ENCODE measurements around the gene GRXCR1.

Gene GRXCR1

DNA sequence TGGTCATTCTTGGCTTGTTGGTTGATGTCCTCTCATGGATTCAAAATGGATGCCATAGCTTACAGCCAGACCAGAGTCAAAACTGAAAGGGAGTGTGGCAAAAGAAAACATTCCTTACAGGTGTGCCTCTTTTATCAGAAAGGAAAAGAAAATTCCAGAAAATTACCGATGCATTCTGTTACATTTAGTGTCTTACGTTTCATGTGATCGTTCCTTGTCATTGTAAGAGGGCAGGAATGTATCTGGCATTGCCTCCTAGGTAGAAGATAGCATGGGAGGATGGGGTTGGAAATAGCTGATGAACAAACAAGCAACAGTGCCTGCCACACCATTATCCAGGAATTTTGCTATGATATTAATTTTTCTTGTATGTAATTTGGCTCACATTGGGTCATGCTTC is 13.1 kb downstream of the GRXCR1 start:
- Histone ChIP-seq H3K36me3 (ENCODE audit: control insufficient read depth in 2 of 2, insufficient read depth in 1 of 2, low read length in 2 of 2) (no peaks in the 10 kb centered on the region), H3K9me3 (ENCODE audit: control insufficient read depth, insufficient read depth, low read depth, low read length) (no peaks in the 10 kb centered on the region), H3K4me3 (ENCODE audit: low read depth, low read length) (no peak overlapping the region), H3K4me1 (ENCODE audit: control insufficient read depth, insufficient read depth, low read length) (no peaks in the 10 kb centered on the region), H3K27ac (ENCODE audit: extremely low read depth, low read depth, low read length) (no peak overlapping the region)
- ChIA-PET POLR2A (no interaction called here), CTCF (no interaction called here)
- no peak for TF ChIP-seq MEIS1 (CRISPR knock-in tag; IDR thresholded peaks at IDR 0.05; ENCODE audit: borderline replicate concordance)
- no peak for TF ChIP-seq ZNF16 (tag by site-specific recombination; IDR thresholded peaks at IDR 0.05; ENCODE audit: low read depth)
- TF ChIP-seq, protein P1, sequence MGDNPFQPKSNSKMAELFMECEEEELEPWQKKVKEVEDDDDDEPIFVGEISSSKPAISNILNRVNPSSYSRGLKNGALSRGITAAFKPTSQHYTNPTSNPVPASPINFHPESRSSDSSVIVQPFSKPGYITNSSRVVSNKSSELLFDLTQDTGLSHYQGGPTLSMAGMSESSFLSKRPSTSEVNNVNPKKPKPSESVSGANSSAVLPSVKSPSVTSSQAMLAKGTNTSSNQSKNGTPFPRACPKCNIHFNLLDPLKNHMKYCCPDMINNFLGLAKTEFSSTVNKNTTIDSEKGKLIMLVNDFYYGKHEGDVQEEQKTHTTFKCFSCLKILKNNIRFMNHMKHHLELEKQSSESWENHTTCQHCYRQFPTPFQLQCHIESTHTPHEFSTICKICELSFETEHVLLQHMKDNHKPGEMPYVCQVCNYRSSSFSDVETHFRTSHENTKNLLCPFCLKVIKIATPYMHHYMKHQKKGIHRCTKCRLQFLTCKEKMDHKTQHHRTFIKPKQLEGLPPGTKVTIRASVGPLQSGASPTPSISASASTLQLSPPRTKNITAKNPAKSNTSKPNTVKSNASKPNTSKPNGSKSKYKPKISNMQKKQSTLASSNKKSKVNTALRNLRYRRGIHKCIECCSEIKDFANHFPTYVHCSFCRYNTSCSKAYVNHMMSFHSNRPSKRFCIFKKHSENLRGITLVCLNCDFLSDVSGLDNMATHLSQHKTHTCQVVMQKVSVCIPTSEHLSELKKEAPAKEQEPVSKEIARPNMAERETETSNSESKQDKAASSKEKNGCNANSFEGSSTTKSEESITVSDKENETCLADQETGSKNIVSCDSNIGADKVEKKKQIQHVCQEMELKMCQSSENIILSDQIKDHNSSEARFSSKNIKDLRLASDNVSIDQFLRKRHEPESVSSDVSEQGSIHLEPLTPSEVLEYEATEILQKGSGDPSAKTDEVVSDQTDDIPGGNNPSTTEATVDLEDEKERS (tag by site-specific recombination; IDR thresholded peaks at IDR 0.05) = no peak
- no peak for TF ChIP-seq HOXD13 (CRISPR knock-in tag; IDR thresholded peaks at IDR 0.05; ENCODE audit: borderline replicate concordance)
- TF ChIP-seq, protein P2, sequence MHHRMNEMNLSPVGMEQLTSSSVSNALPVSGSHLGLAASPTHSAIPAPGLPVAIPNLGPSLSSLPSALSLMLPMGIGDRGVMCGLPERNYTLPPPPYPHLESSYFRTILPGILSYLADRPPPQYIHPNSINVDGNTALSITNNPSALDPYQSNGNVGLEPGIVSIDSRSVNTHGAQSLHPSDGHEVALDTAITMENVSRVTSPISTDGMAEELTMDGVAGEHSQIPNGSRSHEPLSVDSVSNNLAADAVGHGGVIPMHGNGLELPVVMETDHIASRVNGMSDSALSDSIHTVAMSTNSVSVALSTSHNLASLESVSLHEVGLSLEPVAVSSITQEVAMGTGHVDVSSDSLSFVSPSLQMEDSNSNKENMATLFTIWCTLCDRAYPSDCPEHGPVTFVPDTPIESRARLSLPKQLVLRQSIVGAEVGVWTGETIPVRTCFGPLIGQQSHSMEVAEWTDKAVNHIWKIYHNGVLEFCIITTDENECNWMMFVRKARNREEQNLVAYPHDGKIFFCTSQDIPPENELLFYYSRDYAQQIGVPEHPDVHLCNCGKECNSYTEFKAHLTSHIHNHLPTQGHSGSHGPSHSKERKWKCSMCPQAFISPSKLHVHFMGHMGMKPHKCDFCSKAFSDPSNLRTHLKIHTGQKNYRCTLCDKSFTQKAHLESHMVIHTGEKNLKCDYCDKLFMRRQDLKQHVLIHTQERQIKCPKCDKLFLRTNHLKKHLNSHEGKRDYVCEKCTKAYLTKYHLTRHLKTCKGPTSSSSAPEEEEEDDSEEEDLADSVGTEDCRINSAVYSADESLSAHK (tag by site-specific recombination; IDR thresholded peaks at IDR 0.05) = no peak
- no peak for TF ChIP-seq ZNF202 (tag by site-specific recombination; IDR thresholded peaks at IDR 0.05; ENCODE audit: borderline replicate concordance)
- TF ChIP-seq, protein P3, sequence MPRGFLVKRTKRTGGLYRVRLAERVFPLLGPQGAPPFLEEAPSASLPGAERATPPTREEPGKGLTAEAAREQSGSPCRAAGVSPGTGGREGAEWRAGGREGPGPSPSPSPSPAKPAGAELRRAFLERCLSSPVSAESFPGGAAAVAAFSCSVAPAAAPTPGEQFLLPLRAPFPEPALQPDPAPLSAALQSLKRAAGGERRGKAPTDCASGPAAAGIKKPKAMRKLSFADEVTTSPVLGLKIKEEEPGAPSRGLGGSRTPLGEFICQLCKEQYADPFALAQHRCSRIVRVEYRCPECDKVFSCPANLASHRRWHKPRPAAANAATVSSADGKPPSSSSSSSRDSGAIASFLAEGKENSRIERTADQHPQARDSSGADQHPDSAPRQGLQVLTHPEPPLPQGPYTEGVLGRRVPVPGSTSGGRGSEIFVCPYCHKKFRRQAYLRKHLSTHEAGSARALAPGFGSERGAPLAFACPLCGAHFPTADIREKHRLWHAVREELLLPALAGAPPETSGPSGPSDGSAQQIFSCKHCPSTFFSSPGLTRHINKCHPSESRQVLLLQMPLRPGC (tag by site-specific recombination; IDR thresholded peaks at IDR 0.05) = no peak
- no peak for TF ChIP-seq ZNF140 (tag by site-specific recombination; IDR thresholded peaks at IDR 0.05)
- no peak for TF ChIP-seq KLF7 (tag by site-specific recombination; IDR thresholded peaks at IDR 0.05; ENCODE audit: borderline replicate concordance)
- no peak for TF ChIP-seq SCRT1 (tag by site-specific recombination; IDR thresholded peaks at IDR 0.05; ENCODE audit: borderline replicate concordance)

DNA sequence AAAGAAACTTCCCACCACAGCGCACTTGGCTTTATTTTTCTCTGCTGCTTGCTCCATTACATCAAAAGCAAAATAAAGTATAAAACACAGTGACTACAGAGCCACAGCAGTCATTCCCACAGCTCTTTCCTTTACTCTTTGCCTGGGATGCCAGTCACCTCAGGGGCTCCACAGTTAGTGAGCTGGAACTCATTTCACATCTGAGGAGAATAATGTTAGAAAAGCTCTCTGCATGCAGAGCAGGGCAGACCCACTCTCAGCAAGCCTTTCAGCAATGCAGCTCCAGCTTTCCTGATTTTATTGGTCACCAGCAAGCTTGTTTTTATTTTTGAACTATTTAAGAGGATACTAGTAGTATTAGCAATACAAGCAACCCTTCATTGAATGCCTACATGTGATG is 13.8 kb downstream of the GRXCR1 start:
- CTCF ChIA-PET = no interaction called here
- H3K9me3 ChIP-seq (ENCODE audit: control insufficient read depth, insufficient read depth, low read depth, low read length) = no peaks in the 10 kb centered on the region
- H3K4me3 ChIP-seq (ENCODE audit: low read depth, low read length) = no peak overlapping the region
- POLR2A ChIA-PET = no interaction called here
- H3K27ac ChIP-seq (ENCODE audit: extremely low read depth, low read depth, low read length) = no peak overlapping the region
- no peaks in the 10 kb centered on the region for H3K4me1 ChIP-seq (ENCODE audit: control insufficient read depth, insufficient read depth, low read length)
- H3K36me3 ChIP-seq (ENCODE audit: control insufficient read depth in 2 of 2, insufficient read depth in 1 of 2, low read length in 2 of 2) = no peaks in the 10 kb centered on the region
- TF ChIP-seq ZNF555 (tag by site-specific recombination; conservative IDR thresholded peaks at IDR 0.05) (no peak), ZNF311 (tag by site-specific recombination; IDR thresholded peaks at IDR 0.05; ENCODE audit: borderline replicate concordance) (no peak), ZNF514 (tag by site-specific recombination; IDR thresholded peaks at IDR 0.05) (no peak), ZNF19 (tag by site-specific recombination; IDR thresholded peaks at IDR 0.05; ENCODE audit: low read depth) (no peak), ZNF341 (tag by site-specific recombination; IDR thresholded peaks at IDR 0.05; ENCODE audit: low read depth) (no peak), ZNF530 (tag by site-specific recombination; IDR thresholded peaks at IDR 0.05; ENCODE audit: low read depth) (no peak), ZNF354C (tag by site-specific recombination; IDR thresholded peaks at IDR 0.05; ENCODE audit: borderline replicate concordance, low read depth) (no peak), ZNF391 (tag by site-specific recombination; IDR thresholded peaks at IDR 0.05; ENCODE audit: borderline replicate concordance, low read depth) (no peak), ZIC2 (tag by site-specific recombination; IDR thresholded peaks at IDR 0.05) (no peak), SP2 (tag by site-specific recombination; IDR thresholded peaks at IDR 0.05) (no peak), YY2 (tag by site-specific recombination; IDR thresholded peaks at IDR 0.05) (no peak), ZNF121 (tag by site-specific recombination; IDR thresholded peaks at IDR 0.05) (no peak)
- TF ChIP-seq, protein P4, sequence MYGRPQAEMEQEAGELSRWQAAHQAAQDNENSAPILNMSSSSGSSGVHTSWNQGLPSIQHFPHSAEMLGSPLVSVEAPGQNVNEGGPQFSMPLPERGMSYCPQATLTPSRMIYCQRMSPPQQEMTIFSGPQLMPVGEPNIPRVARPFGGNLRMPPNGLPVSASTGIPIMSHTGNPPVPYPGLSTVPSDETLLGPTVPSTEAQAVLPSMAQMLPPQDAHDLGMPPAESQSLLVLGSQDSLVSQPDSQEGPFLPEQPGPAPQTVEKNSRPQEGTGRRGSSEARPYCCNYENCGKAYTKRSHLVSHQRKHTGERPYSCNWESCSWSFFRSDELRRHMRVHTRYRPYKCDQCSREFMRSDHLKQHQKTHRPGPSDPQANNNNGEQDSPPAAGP (tag by site-specific recombination; IDR thresholded peaks at IDR 0.05) = no peak
- TF ChIP-seq, protein P5, sequence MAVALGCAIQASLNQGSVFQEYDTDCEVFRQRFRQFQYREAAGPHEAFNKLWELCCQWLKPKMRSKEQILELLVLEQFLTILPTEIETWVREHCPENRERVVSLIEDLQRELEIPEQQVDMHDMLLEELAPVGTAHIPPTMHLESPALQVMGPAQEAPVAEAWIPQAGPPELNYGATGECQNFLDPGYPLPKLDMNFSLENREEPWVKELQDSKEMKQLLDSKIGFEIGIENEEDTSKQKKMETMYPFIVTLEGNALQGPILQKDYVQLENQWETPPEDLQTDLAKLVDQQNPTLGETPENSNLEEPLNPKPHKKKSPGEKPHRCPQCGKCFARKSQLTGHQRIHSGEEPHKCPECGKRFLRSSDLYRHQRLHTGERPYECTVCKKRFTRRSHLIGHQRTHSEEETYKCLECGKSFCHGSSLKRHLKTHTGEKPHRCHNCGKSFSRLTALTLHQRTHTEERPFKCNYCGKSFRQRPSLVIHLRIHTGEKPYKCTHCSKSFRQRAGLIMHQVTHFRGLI (tag by site-specific recombination; IDR thresholded peaks at IDR 0.05) = no peak

All from HEK293 (cell line).